Peyer's patch (tissue), 4 donors: ENCODE results near the gene BTNL8.

Experiments
- POLR2A ChIP-seq, 2 donors: fragments of 450-650 bp; IDR thresholded peaks; one replicate each; pipeline ENCODE4 v1.5.1; 2017; ENCODE audit warnings: antibody characterized with exemption in 2 of 2, mild to moderate bottlenecking in 2 of 2, moderate library complexity in 2 of 2
- TF ChIP-seq, protein P1 (sequence below), 6 experiments: fragments of 450-650 bp in 4 of 6; fragments of 200-600 bp in 2 of 6; sonication (generic) in 1 of 6; IDR thresholded peaks; one replicate each; pipeline ENCODE4 v1.5.1; 2017 to 2019; ENCODE audit warnings: antibody characterized with exemption in 6 of 6, mild to moderate bottlenecking in 3 of 6, moderate library complexity in 1 of 6

DNA sequence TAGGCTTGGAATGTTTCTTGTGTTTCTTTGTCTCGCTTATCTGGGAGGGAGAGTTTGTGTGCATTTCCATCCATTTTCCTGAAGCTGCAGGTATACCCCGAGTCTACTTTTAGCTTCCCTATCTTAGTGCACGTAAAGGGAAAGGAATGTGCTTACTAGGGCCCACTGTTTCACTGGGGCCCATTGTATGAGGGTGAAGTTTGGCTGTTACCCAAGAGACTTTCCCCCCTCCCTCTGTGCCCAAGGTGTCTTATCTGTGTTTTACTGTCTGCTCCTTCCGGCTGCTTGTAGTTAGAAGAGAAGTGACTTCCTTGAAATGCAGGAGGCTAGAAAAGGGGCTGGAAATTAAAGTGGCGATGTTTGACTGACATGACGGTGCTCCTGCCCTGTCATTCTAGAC, 77.6 kb downstream of the BTNL8 start:
- TF ChIP-seq, protein P1, sequence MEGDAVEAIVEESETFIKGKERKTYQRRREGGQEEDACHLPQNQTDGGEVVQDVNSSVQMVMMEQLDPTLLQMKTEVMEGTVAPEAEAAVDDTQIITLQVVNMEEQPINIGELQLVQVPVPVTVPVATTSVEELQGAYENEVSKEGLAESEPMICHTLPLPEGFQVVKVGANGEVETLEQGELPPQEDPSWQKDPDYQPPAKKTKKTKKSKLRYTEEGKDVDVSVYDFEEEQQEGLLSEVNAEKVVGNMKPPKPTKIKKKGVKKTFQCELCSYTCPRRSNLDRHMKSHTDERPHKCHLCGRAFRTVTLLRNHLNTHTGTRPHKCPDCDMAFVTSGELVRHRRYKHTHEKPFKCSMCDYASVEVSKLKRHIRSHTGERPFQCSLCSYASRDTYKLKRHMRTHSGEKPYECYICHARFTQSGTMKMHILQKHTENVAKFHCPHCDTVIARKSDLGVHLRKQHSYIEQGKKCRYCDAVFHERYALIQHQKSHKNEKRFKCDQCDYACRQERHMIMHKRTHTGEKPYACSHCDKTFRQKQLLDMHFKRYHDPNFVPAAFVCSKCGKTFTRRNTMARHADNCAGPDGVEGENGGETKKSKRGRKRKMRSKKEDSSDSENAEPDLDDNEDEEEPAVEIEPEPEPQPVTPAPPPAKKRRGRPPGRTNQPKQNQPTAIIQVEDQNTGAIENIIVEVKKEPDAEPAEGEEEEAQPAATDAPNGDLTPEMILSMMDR (IDR thresholded peaks at IDR 0.05) = no peak
- no peak for TF ChIP-seq POLR2A (IDR thresholded peaks at IDR 0.05)
